GM12875 (cell line): ENCODE measurements around the gene GAK.
"Not testable (repeated sequence)": the region's sequence is repeated elsewhere in the genome, so short reads cannot be mapped to it uniquely, and the experiment has no call there.

ENCODE experiments used
- H3K4me3 ChIP-seq: one replicate; pipeline ENCODE4 v1.5.1; 2011; ENCODE audit warnings: low read depth, low read length, control low read depth
- TF ChIP-seq, protein P1 (sequence below): IDR thresholded peaks from 2 replicates; pipeline ENCODE4 v1.5.1; 2011; ENCODE audit warnings: low read depth, mild to moderate bottlenecking, control low read depth, inconsistent platforms, low read length, moderate library complexity, borderline replicate concordance; ENCODE audit not compliant: insufficient read depth

The GAK gene

DNA sequence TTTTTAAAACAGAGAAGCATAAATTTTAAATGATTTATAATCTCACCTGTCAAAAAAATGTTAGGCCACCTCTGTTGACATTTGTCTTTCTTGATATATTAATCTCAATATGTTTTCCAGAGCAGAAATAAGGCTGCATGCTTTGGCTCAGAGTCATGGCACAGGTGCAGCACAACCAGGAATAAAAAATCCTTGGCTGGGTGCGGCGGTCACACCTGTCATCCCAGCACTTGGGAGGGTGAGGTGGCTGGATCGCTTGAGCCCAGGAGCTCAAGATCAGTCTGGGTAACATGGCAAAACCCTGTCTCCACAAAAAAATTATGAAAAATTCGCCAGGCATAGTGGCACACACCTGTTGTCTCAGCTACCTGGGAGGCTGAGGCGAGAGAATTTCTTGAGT, 124.3 kb downstream of the GAK start:
- TF ChIP-seq, protein P1, sequence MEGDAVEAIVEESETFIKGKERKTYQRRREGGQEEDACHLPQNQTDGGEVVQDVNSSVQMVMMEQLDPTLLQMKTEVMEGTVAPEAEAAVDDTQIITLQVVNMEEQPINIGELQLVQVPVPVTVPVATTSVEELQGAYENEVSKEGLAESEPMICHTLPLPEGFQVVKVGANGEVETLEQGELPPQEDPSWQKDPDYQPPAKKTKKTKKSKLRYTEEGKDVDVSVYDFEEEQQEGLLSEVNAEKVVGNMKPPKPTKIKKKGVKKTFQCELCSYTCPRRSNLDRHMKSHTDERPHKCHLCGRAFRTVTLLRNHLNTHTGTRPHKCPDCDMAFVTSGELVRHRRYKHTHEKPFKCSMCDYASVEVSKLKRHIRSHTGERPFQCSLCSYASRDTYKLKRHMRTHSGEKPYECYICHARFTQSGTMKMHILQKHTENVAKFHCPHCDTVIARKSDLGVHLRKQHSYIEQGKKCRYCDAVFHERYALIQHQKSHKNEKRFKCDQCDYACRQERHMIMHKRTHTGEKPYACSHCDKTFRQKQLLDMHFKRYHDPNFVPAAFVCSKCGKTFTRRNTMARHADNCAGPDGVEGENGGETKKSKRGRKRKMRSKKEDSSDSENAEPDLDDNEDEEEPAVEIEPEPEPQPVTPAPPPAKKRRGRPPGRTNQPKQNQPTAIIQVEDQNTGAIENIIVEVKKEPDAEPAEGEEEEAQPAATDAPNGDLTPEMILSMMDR = no peak
- no peak overlapping the region for H3K4me3 ChIP-seq

DNA sequence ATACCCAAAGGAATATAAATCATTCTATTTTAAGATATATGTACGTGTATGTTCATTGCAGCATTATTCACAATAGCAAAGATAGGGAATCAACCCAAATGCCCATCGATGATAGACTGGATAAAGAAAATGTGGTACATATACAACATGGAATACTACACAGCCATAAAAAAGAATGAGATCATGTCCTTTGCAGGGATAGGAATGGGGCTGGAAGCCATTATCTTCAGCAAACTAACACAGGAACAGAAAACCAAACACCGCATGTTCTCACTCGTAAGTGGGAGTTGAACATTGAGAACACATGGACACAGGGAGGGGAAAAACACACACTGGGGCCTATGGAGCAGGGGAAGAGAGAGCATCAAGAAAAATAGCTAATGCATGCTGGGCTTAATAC, 125.1 kb downstream of the GAK start:
- H3K4me3 ChIP-seq = not testable (repeated sequence)

DNA sequence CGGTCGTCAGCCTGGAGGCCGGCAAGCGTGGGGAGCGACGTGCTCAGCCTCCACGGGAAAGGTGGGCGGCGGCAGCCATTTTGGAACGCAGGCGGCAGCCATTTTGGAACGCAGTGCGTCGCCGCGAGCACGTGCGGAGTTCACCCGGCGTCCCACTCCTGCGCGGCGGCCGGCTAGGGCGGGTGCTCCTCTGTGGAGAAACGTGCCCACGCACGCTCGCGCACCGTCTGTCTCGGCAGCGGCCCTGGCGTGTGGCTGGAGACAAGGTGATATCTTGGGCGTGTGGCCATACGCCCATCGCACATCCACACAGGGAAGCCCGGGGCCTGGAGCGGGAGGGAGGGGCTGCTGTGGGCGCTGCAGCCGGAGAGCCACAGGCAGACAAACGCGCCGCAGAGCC, 127.3 kb downstream of the GAK start:
- no peak overlapping the region for H3K4me3 ChIP-seq
- TF ChIP-seq, protein P1 = no peak

DNA sequence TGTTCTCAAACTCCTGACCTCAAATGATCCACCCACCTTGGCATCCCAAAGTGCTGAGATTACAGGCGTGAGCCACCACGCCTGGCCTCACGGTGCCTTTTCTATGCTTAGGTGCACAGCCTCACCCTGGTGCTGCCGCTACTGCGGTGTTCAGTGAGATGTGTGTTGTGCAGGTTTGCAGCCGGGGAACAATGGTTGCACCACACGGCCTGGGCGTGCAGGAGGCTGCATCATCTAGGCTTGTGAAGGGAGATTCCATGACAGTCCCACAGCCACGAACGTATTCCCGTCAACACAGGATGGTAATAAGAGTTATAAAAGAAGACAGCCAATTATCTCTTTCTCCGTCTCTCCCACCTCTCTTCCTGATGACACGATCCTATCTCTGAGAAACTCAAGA, 128.2 kb downstream of the GAK start:
- TF ChIP-seq, protein P1 = no peak
- H3K4me3 ChIP-seq = no peak overlapping the region

DNA sequence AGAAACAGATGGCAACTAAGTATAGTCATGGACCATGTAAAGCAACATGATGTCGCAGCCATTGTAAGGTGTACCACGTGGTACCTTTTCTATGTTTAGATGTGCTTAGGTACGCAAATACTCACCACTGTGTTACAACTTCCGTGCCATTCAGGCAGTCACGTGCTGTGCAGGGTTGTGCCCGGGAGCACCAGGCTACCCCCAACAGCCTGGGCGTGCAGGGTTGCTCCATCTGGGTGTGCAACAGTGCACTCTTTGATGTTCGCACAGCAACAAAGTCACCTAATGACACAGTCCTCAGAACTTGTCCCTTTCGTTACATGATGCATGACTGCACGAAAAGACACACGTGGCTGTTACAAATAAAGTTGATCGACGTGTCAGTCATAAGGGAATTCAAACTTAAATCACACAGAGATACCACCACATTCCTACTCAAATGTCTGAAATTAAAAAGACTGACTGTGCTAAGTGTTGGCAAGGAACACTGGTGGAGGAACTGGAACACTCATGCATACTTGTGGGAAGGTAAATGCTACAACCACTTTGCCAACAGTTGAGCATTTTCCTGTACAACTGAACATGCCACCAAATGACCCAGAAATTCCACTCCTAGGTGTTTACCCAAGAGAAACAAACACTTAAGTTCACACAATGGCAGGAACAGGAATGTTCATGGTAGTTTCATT, 130.5 kb downstream of the GAK start:
- TF ChIP-seq, protein P1 = no peak
- no peak overlapping the region for H3K4me3 ChIP-seq
